ENCODE results near the gene MAMSTR.

The MAMSTR gene

GRCh38 chr19:48673436-48674100 is 46.0 kb downstream of the MAMSTR start:
- H3K36me3 ChIP-seq (replicated peaks; ENCODE audit: insufficient read depth, low read length): no peaks in the 10 kb centered on the region
- H3K9me2 ChIP-seq (replicated peaks; ENCODE audit: insufficient read depth, low read length): no peaks in the 10 kb centered on the region
- no peak overlapping the region for H3K27ac ChIP-seq (ENCODE audit: low read length)
- TF ChIP-seq EZH2phosphoT487 (IDR thresholded peaks at IDR 0.05; ENCODE audit: low read length) (no peak), EZH2 (optimal IDR thresholded peaks at IDR 0.05; ENCODE audit: low read depth, low read length) (no peak)
- TF ChIP-seq, protein P1, sequence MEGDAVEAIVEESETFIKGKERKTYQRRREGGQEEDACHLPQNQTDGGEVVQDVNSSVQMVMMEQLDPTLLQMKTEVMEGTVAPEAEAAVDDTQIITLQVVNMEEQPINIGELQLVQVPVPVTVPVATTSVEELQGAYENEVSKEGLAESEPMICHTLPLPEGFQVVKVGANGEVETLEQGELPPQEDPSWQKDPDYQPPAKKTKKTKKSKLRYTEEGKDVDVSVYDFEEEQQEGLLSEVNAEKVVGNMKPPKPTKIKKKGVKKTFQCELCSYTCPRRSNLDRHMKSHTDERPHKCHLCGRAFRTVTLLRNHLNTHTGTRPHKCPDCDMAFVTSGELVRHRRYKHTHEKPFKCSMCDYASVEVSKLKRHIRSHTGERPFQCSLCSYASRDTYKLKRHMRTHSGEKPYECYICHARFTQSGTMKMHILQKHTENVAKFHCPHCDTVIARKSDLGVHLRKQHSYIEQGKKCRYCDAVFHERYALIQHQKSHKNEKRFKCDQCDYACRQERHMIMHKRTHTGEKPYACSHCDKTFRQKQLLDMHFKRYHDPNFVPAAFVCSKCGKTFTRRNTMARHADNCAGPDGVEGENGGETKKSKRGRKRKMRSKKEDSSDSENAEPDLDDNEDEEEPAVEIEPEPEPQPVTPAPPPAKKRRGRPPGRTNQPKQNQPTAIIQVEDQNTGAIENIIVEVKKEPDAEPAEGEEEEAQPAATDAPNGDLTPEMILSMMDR (IDR thresholded peaks at IDR 0.05; ENCODE audit: low read length): no peak
- H3K9ac ChIP-seq (ENCODE audit: low read length): no peak overlapping the region
- no peak overlapping the region for H2AFZ ChIP-seq (ENCODE audit: low read length)
- H3K27me3 ChIP-seq (replicated peaks; ENCODE audit: insufficient read depth, low read length): peaks cover 64% of the 10 kb centered on the region
- no peaks in the 10 kb centered on the region; the same call in 1 of the 2 replicates for H3K4me1 ChIP-seq (ENCODE audit: low read length)
- DNase-seq: no peak
- H3K4me2 ChIP-seq (ENCODE audit: low read depth, low read length): no peak overlapping the region
- no peak overlapping the region for H3K4me3 ChIP-seq (ENCODE audit: low read length)
- no peaks in the 10 kb centered on the region for H3F3A ChIP-seq (ENCODE audit: insufficient read depth, low read length)
- no peaks in the 10 kb centered on the region for H3K79me2 ChIP-seq (ENCODE audit: low read length)
- H3K9me3 ChIP-seq (replicated peaks; ENCODE audit: insufficient read depth, low read length): no peaks in the 10 kb centered on the region
- no peaks in the 10 kb centered on the region for H4K20me1 ChIP-seq (ENCODE audit: insufficient read depth, low read length)

GRCh38 chr19:48672994-48673393 is 46.5 kb downstream of the MAMSTR start, which contains the start of gene NTN5:
Gene NTN5 (minus strand): TSS chr19:48673017. CDS start chr19:48670986, 2,031 bp downstream.
- TF ChIP-seq, protein P1 (IDR thresholded peaks at IDR 0.05; ENCODE audit: low read length): no peak
- TF ChIP-seq EZH2phosphoT487 (IDR thresholded peaks at IDR 0.05; ENCODE audit: low read length) (no peak), EZH2 (optimal IDR thresholded peaks at IDR 0.05; ENCODE audit: low read depth, low read length) (no peak)
- Histone ChIP-seq H4K20me1 (ENCODE audit: insufficient read depth, low read length) (no peaks in the 10 kb centered on the region), H3K9me2 (replicated peaks; ENCODE audit: insufficient read depth, low read length) (no peaks in the 10 kb centered on the region), H3K4me2 (ENCODE audit: low read depth, low read length) (no peak within 1 kb of the TSS), H3K9ac (ENCODE audit: low read length) (no peak within 1 kb of the TSS), H3K4me3 (ENCODE audit: low read length) (no peak within 1 kb of the TSS), H3K79me2 (ENCODE audit: low read length) (no peaks in the 10 kb centered on the region), H3K27ac (ENCODE audit: low read length) (no peak within 1 kb of the TSS), H3K36me3 (replicated peaks; ENCODE audit: insufficient read depth, low read length) (no peaks in the 10 kb centered on the region), H2AFZ (ENCODE audit: low read length) (no peak within 1 kb of the TSS), H3F3A (ENCODE audit: insufficient read depth, low read length) (no peaks in the 10 kb centered on the region), H3K9me3 (replicated peaks; ENCODE audit: insufficient read depth, low read length) (no peaks in the 10 kb centered on the region), H3K27me3 (replicated peaks; ENCODE audit: insufficient read depth, low read length) (peaks cover 64% of the 10 kb centered on the region), H3K4me1 (ENCODE audit: low read length) (no peaks in the 10 kb centered on the region; the same call in 1 of the 2 replicates)
- no peak for DNase-seq

GRCh38 chr19:48671446-48671995 is 48.0 kb downstream of the MAMSTR start:
- H3K27ac ChIP-seq (ENCODE audit: low read length): no peak overlapping the region
- H3K27me3 ChIP-seq (replicated peaks; ENCODE audit: insufficient read depth, low read length): peaks cover 57% of the 10 kb centered on the region
- no peaks in the 10 kb centered on the region for H3K9me2 ChIP-seq (replicated peaks; ENCODE audit: insufficient read depth, low read length)
- no peaks in the 10 kb centered on the region for H4K20me1 ChIP-seq (ENCODE audit: insufficient read depth, low read length)
- no peaks in the 10 kb centered on the region for H3F3A ChIP-seq (ENCODE audit: insufficient read depth, low read length)
- H3K79me2 ChIP-seq (ENCODE audit: low read length): no peaks in the 10 kb centered on the region
- H3K4me2 ChIP-seq (ENCODE audit: low read depth, low read length): no peak overlapping the region
- no peaks in the 10 kb centered on the region for H3K9me3 ChIP-seq (replicated peaks; ENCODE audit: insufficient read depth, low read length)
- no peaks in the 10 kb centered on the region for H3K4me1 ChIP-seq (ENCODE audit: low read length)
- no peaks in the 10 kb centered on the region for H3K36me3 ChIP-seq (replicated peaks; ENCODE audit: insufficient read depth, low read length)
- H2AFZ ChIP-seq (ENCODE audit: low read length): no peak overlapping the region
- H3K9ac ChIP-seq (ENCODE audit: low read length): no peak overlapping the region
- TF ChIP-seq EZH2 (optimal IDR thresholded peaks at IDR 0.05; ENCODE audit: low read depth, low read length) (no peak), EZH2phosphoT487 (IDR thresholded peaks at IDR 0.05; ENCODE audit: low read length) (no peak)
- TF ChIP-seq, protein P1 (IDR thresholded peaks at IDR 0.05; ENCODE audit: low read length): no peak
- H3K4me3 ChIP-seq (ENCODE audit: low read length): no peak overlapping the region
- no peak for DNase-seq
